GM13977 (cell line): ENCODE data around the gene RTL10.
A peak's percentile ranks its signal among the peaks of the same experiment; 100 is the strongest.

Experiments
- DNase-seq: peaks from one replicate; pipeline ENCODE4 v3.0.0; 2012; ENCODE audit warnings: low spot score
- in situ Hi-C: fragments of 300-500 bp; cut with MboI; formaldehyde crosslinking; loops from one replicate; pipeline ENCODE4 v1.12.0; 2022; ENCODE audit warnings: low sequenced_read_pairs, low pct_unique_long_range_greater_than_20kb, mixed read lengths, inconsistent platforms; ENCODE audit not compliant: unreplicated experiment
- TF ChIP-seq, protein P1 (sequence below): IDR thresholded peaks from 2 replicates; pipeline ENCODE4 v1.5.1; 2012; ENCODE audit warnings: mild to moderate bottlenecking, control low read depth; ENCODE audit not compliant: insufficient read depth; ENCODE audit errors: extremely low read depth, missing control alignments

RTL10 gene

DNA sequence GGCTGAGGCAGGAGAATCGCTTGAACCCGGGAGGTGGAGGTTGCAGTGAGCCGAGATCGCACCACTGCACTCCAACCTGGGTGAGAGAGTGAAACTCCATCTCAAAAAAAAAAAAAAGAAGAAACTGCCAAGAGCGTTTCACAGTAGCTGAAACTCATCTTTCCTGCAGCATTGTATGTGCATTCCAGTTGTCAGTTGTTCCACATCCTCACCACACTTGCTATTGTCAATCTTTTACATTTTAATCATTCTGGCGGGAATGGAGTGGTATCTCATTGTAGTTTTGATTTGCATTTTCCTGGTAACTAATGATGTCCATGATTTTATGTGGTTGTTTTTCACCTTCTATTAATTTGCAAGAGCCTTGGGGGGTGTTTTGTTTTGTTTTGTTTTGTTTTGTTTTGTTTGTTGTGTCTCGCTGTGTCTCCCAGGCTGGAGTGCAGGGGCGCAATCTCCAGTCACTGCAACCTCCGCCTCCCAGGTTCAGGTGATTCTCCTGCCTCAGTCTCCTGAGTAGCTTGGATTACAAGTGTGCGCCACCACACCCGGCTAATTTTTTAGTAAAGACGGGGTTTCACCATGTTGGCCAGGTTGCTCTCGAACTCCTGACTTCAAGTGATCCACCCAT, 8.1 kb upstream of the RTL10 start:
- DNase-seq, result no peak
- TF ChIP-seq, protein P1, sequence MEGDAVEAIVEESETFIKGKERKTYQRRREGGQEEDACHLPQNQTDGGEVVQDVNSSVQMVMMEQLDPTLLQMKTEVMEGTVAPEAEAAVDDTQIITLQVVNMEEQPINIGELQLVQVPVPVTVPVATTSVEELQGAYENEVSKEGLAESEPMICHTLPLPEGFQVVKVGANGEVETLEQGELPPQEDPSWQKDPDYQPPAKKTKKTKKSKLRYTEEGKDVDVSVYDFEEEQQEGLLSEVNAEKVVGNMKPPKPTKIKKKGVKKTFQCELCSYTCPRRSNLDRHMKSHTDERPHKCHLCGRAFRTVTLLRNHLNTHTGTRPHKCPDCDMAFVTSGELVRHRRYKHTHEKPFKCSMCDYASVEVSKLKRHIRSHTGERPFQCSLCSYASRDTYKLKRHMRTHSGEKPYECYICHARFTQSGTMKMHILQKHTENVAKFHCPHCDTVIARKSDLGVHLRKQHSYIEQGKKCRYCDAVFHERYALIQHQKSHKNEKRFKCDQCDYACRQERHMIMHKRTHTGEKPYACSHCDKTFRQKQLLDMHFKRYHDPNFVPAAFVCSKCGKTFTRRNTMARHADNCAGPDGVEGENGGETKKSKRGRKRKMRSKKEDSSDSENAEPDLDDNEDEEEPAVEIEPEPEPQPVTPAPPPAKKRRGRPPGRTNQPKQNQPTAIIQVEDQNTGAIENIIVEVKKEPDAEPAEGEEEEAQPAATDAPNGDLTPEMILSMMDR, result no peak
- in situ Hi-C loops, result loop anchor here (25.0 kb wide), 1 partner anchor 100 kb away; no protein-coding TSS in a partner anchor

DNA sequence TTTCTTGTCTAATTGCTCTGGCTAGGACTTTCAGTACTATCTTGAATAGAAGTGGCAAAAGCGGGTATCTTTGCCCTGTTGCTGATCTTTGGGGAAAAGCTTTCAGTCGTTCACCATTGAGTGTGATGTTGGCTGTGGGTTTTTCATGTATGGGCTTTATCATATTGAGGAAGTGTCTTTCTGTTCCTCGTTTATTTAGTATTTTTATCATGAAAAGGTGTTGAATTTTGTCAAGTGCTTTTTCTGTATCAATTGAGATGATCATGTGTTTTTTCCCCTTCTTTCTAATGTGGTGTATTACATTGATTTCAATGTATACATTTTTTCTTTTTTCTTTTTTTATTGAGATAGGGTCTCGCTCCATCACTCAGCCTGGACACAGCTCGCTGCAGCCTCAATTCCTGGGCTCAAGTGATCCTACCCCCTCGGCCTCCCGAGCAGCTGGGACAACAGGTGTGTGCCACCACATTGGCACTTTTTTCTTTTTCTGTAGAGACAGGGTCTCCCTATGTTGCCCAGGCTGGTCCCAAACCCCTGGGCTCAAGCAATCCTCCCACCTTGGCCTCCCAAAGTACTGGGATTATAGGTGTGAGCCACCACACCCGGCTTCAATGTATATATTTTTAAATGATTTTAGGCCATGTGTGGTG, 5.3 kb upstream of the RTL10 start:
- no peak for DNase-seq
- in situ Hi-C loops, result loop anchor here (25.0 kb wide), 1 partner anchor 102 kb away; no protein-coding TSS in a partner anchor
- TF ChIP-seq, protein P1, result no peak

DNA sequence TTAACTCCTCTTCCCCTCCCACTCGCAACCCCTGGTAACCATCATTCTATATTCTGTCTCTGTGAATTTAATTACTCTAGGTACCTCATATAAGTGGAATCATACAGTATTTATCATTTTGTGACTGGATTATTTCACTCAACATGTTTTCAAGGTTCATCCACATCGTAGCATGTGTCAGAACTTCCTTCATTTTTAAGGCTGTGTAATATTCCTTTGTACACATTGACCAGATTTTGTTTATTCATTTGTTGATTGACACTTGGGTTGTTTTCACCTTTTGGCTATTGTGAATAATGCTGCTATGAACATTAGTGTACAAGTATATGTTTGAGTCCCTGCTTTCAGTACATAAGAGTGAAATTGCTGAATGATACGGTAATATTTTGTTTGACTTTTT, 2.7 kb upstream of the RTL10 start:
- in situ Hi-C loops, result loop anchor here (25.0 kb wide), 1 partner anchor 105 kb away; no protein-coding TSS in a partner anchor
- TF ChIP-seq, protein P1, result no peak
- no peak for DNase-seq

DNA sequence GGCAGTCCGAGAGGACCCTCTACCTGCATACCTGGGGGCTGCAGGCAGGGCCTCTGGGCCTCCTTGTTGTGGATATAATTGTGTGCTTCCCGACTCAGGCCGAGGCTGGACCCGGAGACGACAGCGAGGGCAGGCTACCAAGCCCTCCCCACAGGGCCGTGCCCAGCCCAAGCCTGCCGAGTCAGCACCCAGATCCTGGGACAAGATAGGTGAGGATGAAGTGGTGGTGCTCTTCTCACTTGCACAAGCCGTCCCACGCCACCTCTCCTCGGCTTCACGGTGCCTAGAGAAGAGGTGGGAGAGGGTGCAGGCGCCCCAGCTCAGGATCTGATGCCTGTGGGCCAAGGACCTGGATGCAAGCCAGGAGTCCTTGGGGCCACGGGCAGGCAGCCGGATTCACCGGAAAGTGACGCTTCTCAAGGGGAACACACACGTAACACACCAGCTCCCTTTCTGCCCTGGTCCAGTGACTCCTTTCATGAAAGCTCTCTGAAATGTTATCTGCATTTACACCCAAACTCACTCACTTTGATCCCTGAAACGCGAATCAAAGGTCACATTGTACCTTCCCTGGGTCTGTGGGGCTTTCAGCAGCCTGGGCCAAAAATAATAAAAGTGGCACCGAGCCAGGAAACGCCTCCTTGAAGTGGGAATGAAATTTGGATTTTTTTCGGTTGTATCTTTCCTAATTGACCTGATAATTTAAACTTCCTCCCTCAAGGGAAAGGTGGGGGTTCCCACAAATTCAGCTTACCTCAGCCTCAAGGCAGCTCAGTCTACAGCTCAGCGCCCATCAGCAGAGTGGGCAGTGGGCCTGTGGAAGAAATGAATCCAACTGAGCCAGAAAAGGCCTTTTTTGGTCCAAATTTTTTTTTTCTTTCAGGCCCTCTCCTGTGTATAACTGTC, 1.1 kb upstream of the RTL10 start:
- in situ Hi-C loops, result loop anchor here (25.0 kb wide), 1 partner anchor 107 kb away; no protein-coding TSS in a partner anchor
- TF ChIP-seq, protein P1, result no peak
- peak; percentile 71 for DNase-seq

DNA sequence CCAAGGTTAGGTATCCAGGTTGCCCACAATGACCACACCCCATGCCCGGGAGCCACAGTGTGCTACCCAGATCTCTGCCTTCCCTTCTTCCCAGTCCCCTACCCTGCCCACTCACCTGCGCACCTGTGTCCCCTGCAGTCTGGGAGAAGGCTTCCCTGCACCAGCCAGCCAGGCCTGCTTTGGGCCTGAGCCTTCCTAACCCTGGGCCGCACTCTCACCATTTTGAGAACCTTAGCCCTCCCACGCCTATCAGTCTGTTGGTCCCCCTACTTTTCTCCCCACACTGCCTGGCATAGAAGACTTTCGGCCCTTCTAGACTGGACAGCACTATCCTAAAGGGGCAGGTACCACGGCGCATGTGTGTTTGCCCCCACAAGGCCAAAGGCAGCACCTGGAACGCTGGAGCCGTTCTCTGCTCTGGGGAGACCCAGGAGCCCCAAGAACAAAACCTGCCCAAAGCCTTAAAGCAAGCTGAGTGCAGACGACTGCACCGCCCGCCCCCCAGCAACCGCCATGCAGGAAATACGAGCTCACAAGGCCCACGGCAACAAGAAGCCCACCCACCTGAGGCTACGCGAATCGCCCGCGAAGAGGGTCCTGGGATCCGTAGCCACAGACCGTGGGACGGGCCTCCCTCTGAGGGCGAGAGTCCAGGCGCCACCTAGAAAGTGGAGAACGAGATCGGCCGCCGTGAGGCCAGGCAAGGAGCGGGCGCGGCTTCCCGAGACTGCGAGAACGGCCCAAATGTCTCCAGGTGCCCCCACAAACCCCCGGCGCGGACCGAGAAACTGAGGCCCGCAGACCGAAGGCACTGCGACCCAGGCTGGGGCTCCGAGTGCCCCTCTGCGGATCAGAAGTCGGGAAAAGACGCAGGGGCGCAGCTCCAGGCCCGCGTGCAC, 546 bp downstream of the RTL10 start:
- in situ Hi-C loops, result loop anchor here (25.0 kb wide), 1 partner anchor 108 kb away; no protein-coding TSS in a partner anchor
- peak; percentile 44 for DNase-seq
- TF ChIP-seq, protein P1, result no peak
